HL-60 (cell line): ENCODE results near the gene YARS2.

Source experiments
- CTCF ChIP-seq: IDR thresholded peaks from one replicate; pipeline ENCODE4 v1.5.1; 2011; ENCODE audit warnings: low read length, control low read depth, inconsistent platforms; ENCODE audit not compliant: insufficient read depth
- GABPA ChIP-seq: IDR thresholded peaks from 2 replicates; pipeline ENCODE4 v1.6.1; 2012; ENCODE audit warnings: low read depth
- POLR2AphosphoS5 ChIP-seq: IDR thresholded peaks from 2 replicates; pipeline ENCODE4 v1.6.1; 2012; ENCODE audit warnings: low read depth
- TF ChIP-seq, protein P1 (sequence below): IDR thresholded peaks from 2 replicates; pipeline ENCODE4 v1.6.1; 2012; ENCODE audit warnings: low read depth; ENCODE audit not compliant: insufficient replicate concordance

GRCh38 chr12:32756476-32757066 lies 874 bp upstream of the YARS2 start:
- TF ChIP-seq CTCF: no peak
- TF ChIP-seq, protein P1, sequence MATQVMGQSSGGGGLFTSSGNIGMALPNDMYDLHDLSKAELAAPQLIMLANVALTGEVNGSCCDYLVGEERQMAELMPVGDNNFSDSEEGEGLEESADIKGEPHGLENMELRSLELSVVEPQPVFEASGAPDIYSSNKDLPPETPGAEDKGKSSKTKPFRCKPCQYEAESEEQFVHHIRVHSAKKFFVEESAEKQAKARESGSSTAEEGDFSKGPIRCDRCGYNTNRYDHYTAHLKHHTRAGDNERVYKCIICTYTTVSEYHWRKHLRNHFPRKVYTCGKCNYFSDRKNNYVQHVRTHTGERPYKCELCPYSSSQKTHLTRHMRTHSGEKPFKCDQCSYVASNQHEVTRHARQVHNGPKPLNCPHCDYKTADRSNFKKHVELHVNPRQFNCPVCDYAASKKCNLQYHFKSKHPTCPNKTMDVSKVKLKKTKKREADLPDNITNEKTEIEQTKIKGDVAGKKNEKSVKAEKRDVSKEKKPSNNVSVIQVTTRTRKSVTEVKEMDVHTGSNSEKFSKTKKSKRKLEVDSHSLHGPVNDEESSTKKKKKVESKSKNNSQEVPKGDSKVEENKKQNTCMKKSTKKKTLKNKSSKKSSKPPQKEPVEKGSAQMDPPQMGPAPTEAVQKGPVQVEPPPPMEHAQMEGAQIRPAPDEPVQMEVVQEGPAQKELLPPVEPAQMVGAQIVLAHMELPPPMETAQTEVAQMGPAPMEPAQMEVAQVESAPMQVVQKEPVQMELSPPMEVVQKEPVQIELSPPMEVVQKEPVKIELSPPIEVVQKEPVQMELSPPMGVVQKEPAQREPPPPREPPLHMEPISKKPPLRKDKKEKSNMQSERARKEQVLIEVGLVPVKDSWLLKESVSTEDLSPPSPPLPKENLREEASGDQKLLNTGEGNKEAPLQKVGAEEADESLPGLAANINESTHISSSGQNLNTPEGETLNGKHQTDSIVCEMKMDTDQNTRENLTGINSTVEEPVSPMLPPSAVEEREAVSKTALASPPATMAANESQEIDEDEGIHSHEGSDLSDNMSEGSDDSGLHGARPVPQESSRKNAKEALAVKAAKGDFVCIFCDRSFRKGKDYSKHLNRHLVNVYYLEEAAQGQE: no peak
- no peak for TF ChIP-seq POLR2AphosphoS5
- no peak for TF ChIP-seq GABPA
